Fibroblast of mammary gland (primary cell): Measurements from ENCODE around the gene TAP2.

Experiments
- DNase-seq: peaks from one replicate; pipeline ENCODE4 v3.0.0-alpha.2; 2010; ENCODE audit warnings: low read depth
- H3K4me3 ChIP-seq: 2 replicates; pipeline ENCODE4 v1.5.1; 2011; ENCODE audit warnings: low read depth, mild to moderate bottlenecking, low read length, moderate library complexity; ENCODE audit not compliant: control insufficient read depth
- CTCF ChIP-seq: conservative IDR thresholded peaks from 2 replicates; pipeline ENCODE4 v1.5.1; 2011; ENCODE audit warnings: low read depth, low read length, inconsistent platforms; ENCODE audit not compliant: control insufficient read depth, insufficient read depth

The TAP2 gene

GRCh38 chr6:32862725-32863124 is 24.2 kb upstream of the TAP2 start:
- no peak overlapping the region for H3K4me3 ChIP-seq
- DNase-seq, result no peak
- no peak for TF ChIP-seq CTCF

- TF ChIP-seq CTCF, result no peak
- DNase-seq, result no peak
- no peak overlapping the region for H3K4me3 ChIP-seq
Measured at GRCh38 chr6:32860674-32861073, 22.1 kb upstream of the TAP2 start.

GRCh38 chr6:32858194-32858593 is 19.7 kb upstream of the TAP2 start:
- no peak for TF ChIP-seq CTCF
- no peak for DNase-seq
- H3K4me3 ChIP-seq, result no peak overlapping the region

- DNase-seq, result no peak
- H3K4me3 ChIP-seq, result no peak overlapping the region
- no peak for TF ChIP-seq CTCF
Measured at GRCh38 chr6:32857156-32857891, 18.8 kb upstream of the TAP2 start.

DNA sequence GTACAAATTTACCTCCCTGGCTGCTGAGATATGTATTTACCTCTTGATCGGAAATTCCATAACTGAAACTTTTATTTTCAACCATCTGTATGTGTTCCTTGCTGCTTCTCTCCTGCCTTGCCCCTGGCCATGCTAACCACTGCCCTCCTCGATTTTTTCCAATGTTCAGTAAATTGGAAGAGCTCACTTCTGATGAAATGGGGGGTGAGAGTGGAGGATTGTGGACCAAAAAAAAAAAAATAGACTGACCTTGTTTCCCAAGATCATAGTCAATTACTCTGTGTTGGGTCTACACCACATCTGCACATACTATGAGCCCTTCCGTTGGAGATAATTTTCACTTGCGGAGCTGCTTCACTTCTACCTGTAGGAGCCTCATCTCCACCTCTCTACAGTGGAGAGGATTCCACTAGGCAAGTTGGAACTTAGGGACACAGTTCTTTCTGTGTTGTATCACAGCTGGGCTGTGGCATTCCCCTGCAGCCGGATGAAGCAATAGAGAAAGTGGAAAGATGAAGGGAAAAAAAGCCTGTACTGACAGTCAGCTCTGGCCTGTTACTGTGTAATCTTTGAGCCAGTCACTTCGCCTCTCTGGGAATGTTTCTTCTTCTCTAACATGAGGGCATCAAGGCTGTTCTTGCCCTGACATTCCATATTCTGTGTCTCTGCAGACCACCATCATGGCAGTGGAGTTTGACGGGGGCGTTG is 17.1 kb upstream of the TAP2 start:
- H3K4me3 ChIP-seq, result no peak overlapping the region
- DNase-seq, result no peak
- no peak for TF ChIP-seq CTCF

DNA sequence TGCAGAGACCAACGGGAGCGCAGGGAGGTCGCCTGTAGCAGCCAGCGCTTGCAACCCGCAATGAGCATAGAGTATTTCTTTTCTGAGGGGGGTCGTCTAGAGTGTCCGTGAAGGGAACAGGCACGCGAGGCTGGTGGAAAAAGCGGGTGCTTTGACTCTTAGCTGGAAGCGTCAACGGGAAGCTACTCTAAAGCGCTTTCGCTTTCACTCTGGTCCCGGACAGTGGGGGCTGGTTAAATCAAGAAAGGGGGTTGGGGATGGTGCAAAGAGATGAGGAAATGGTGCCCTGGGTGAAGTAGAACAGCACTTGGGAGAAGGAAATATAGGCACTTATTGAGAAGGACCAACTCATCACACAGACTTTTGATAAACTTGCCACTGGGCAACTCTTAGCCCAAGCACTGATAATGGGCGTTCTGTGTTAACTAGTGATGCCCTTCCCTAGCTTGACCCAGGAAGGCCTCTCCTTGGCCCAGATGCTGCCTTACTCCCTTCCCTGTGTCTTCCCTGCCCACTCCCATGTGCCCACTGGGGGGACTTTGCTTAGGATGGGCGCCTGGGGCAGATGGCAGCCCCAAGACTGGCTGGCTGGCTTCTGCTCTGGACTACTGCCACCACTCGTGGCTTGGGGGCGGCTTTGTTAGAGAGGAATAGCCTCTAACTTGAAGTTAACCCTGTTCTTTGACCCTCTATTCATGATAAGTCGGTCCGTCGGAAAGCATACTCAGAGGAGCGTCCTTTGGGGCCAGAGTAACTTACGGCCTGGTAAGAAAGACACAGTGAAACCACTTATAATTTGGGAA is 16.0 kb upstream of the TAP2 start:
- TF ChIP-seq CTCF, result no peak
- H3K4me3 ChIP-seq, result peak overlapping the region; percentile 85
- peak; percentile 37 for DNase-seq
